Activated T-cell treated with anti-CD3 and anti-CD28 coated beads, Interleukin-2, amount 50 U/mL, for 24 hours (primary cell): ENCODE measurements around the gene LARGE2.

Experiments used
- DNase-seq: peaks from one replicate; pipeline ENCODE4 v3.0.0-alpha.2; 2020
- H3K27ac Mint-ChIP-seq: 2 replicates; pipeline ENCODE4 v1.8.0; 2020; ENCODE audit warnings: mild to moderate bottlenecking, mixed read lengths
- H3K27me3 Mint-ChIP-seq: 2 replicates; pipeline ENCODE4 v1.8.0; 2020; ENCODE audit warnings: mixed read lengths
- H3K36me3 Mint-ChIP-seq: 2 replicates; pipeline ENCODE4 v1.8.0; 2020; ENCODE audit warnings: low read depth, mixed read lengths
- H3K4me1 Mint-ChIP-seq: 2 replicates; pipeline ENCODE4 v1.8.0; 2020; ENCODE audit warnings: low read depth, mixed read lengths
- H3K4me3 Mint-ChIP-seq: 2 replicates; pipeline ENCODE4 v1.8.0; 2020; ENCODE audit warnings: mild to moderate bottlenecking, moderate library complexity, mixed read lengths
- H3K9me3 Mint-ChIP-seq: 2 replicates; pipeline ENCODE4 v1.8.0; 2020; ENCODE audit warnings: mixed read lengths

LARGE2 gene

GRCh38 chr11:45927332-45927683, 4.9 kb downstream of the LARGE2 start:
- H3K36me3 Mint-ChIP-seq = peaks cover 8% of the 10 kb centered on the region
- H3K27ac Mint-ChIP-seq = peak overlapping the region; percentile 29

GRCh38 chr11:45927684-45928413, 5.4 kb downstream of the LARGE2 start:
- H3K4me3 Mint-ChIP-seq = no peak overlapping the region
- H3K27me3 Mint-ChIP-seq = peaks cover 11% of the 10 kb centered on the region
- peak; percentile 27 for DNase-seq
- H3K27ac Mint-ChIP-seq = no peak overlapping the region
- H3K9me3 Mint-ChIP-seq = no peaks in the 10 kb centered on the region
- H3K36me3 Mint-ChIP-seq = peaks cover 10% of the 10 kb centered on the region
- peaks cover 41% of the 10 kb centered on the region for H3K4me1 Mint-ChIP-seq

More at GRCh38 chr11:45927332-45927683, 4.9 kb downstream of the LARGE2 start:
- Mint-ChIP-seq H3K27me3 (peaks cover 11% of the 10 kb centered on the region), H3K4me3 (no peak overlapping the region), H3K9me3 (no peaks in the 10 kb centered on the region), H3K4me1 (peaks cover 41% of the 10 kb centered on the region)
- peak; percentile 28 for DNase-seq

GRCh38 chr11:45928535-45929215, 6.2 kb downstream of the LARGE2 start:
- Mint-ChIP-seq H3K36me3 (peaks cover 15% of the 10 kb centered on the region), H3K4me1 (peaks cover 37% of the 10 kb centered on the region), H3K4me3 (no peak overlapping the region), H3K27ac (peak overlapping the region; percentile 17), H3K27me3 (peaks cover 7% of the 10 kb centered on the region), H3K9me3 (no peaks in the 10 kb centered on the region)
- DNase-seq = peak; percentile 29

- no peak overlapping the region for H3K4me3 Mint-ChIP-seq
- peak overlapping the region; percentile 45 for H3K27ac Mint-ChIP-seq
- no peaks in the 10 kb centered on the region for H3K27me3 Mint-ChIP-seq
- H3K9me3 Mint-ChIP-seq = no peaks in the 10 kb centered on the region
- peaks cover 22% of the 10 kb centered on the region for H3K36me3 Mint-ChIP-seq
- DNase-seq = peak; percentile 33
- peaks cover 32% of the 10 kb centered on the region for H3K4me1 Mint-ChIP-seq
Observed at GRCh38 chr11:45929486-45930030, 7.1 kb downstream of the LARGE2 start.

GRCh38 chr11:45930031-45930794, 7.8 kb downstream of the LARGE2 start:
- H3K4me1 Mint-ChIP-seq = peaks cover 32% of the 10 kb centered on the region
- peaks cover 29% of the 10 kb centered on the region for H3K36me3 Mint-ChIP-seq
- peak; percentile 60 for DNase-seq
- peak overlapping the region; percentile 45 for H3K27ac Mint-ChIP-seq
- H3K9me3 Mint-ChIP-seq = no peaks in the 10 kb centered on the region
- no peak overlapping the region for H3K4me3 Mint-ChIP-seq
- no peaks in the 10 kb centered on the region for H3K27me3 Mint-ChIP-seq

GRCh38 chr11:45930951-45931570, 8.6 kb downstream of the LARGE2 start:
- DNase-seq = no peak
- Mint-ChIP-seq H3K9me3 (no peaks in the 10 kb centered on the region), H3K4me1 (peaks cover 32% of the 10 kb centered on the region), H3K36me3 (peaks cover 37% of the 10 kb centered on the region), H3K27me3 (no peaks in the 10 kb centered on the region), H3K4me3 (no peak overlapping the region), H3K27ac (peak overlapping the region; percentile 45)

GRCh38 chr11:45931739-45932138, 9.3 kb downstream of the LARGE2 start:
- Mint-ChIP-seq H3K9me3 (no peaks in the 10 kb centered on the region), H3K4me3 (no peak overlapping the region), H3K27ac (peak overlapping the region; percentile 35), H3K36me3 (peaks cover 42% of the 10 kb centered on the region), H3K4me1 (peaks cover 32% of the 10 kb centered on the region), H3K27me3 (no peaks in the 10 kb centered on the region)
- no peak for DNase-seq

GRCh38 chr11:45932217-45932616, 9.8 kb downstream of the LARGE2 start:
- peaks cover 46% of the 10 kb centered on the region for H3K36me3 Mint-ChIP-seq
- no peak for DNase-seq
- no peak overlapping the region for H3K27ac Mint-ChIP-seq
- H3K9me3 Mint-ChIP-seq = no peaks in the 10 kb centered on the region
- H3K27me3 Mint-ChIP-seq = no peaks in the 10 kb centered on the region
- no peak overlapping the region for H3K4me3 Mint-ChIP-seq
- peaks cover 28% of the 10 kb centered on the region for H3K4me1 Mint-ChIP-seq

GRCh38 chr11:45933131-45933831, 10.8 kb downstream of the LARGE2 start:
- Mint-ChIP-seq H3K27me3 (no peaks in the 10 kb centered on the region), H3K27ac (no peak overlapping the region), H3K9me3 (no peaks in the 10 kb centered on the region), H3K36me3 (peaks cover 53% of the 10 kb centered on the region), H3K4me1 (peaks cover 24% of the 10 kb centered on the region), H3K4me3 (no peak overlapping the region)
- no peak for DNase-seq

- no peak for DNase-seq
- Mint-ChIP-seq H3K36me3 (peaks cover 57% of the 10 kb centered on the region), H3K4me1 (peaks cover 24% of the 10 kb centered on the region), H3K9me3 (no peaks in the 10 kb centered on the region), H3K27me3 (no peaks in the 10 kb centered on the region), H3K4me3 (no peak overlapping the region), H3K27ac (no peak overlapping the region)
Observed at GRCh38 chr11:45933846-45934579, 11.6 kb downstream of the LARGE2 start.

GRCh38 chr11:45934580-45935318, 12.3 kb downstream of the LARGE2 start:
- Mint-ChIP-seq H3K27ac (no peak overlapping the region), H3K9me3 (no peaks in the 10 kb centered on the region)

GRCh38 chr11:45935349-45936064, 13.1 kb downstream of the LARGE2 start:
- Mint-ChIP-seq H3K27me3 (no peaks in the 10 kb centered on the region), H3K36me3 (peaks cover 57% of the 10 kb centered on the region), H3K9me3 (no peaks in the 10 kb centered on the region), H3K4me3 (no peak overlapping the region), H3K4me1 (peaks cover 12% of the 10 kb centered on the region), H3K27ac (no peak overlapping the region)
- no peak for DNase-seq

More at GRCh38 chr11:45934580-45935318, 12.3 kb downstream of the LARGE2 start:
- H3K36me3 Mint-ChIP-seq = peaks cover 57% of the 10 kb centered on the region
- no peak overlapping the region for H3K4me3 Mint-ChIP-seq
- H3K27me3 Mint-ChIP-seq = no peaks in the 10 kb centered on the region
- no peak for DNase-seq
- H3K4me1 Mint-ChIP-seq = peaks cover 19% of the 10 kb centered on the region
